Measurements from ENCODE around the gene SAV1. TPM values are rescaled to one million over a fixed set of nuclear protein-coding genes. Genes with fewer than 3 reads are reported as not detected.

Gene SAV1
- total RNA-seq, 4 donors from 2014 or later: 34.8 to 48.7 (median 42.5) TPM

Small RNA genes within 50 kb of the gene (small RNA-seq; reads per million reads assigned to genes)
- gene RN7SL452P: 0 reads per million in 4 donors

Other genes with a start within 250 kb of the SAV1 start
- gene MAP4K5, start 135.7 kb downstream of the SAV1 start, total RNA-seq: 100 to 1,000 TPM in 2 of 4 donors, 10 to 100 TPM in 2; 81.5 to 138 (median 107) TPM
- gene ATL1, start 108.2 kb downstream of the SAV1 start, total RNA-seq: 10 to 100 TPM; 17.2 to 22.3 (median 21.6) TPM
- 10 to 100 TPM; 30.2 to 43.1 (median 38.6) TPM for gene NIN, start 162.9 kb upstream of the SAV1 start, total RNA-seq
- not detected for gene ABHD12B, start 203.7 kb upstream of the SAV1 start, total RNA-seq